DND-41 (cell line): ENCODE results near the gene PDHB.

ENCODE experiments used
- EZH2 ChIP-seq: IDR thresholded peaks from 3 replicates; pipeline ENCODE4 v1.6.1; 2012; ENCODE audit warnings: borderline replicate concordance, low read depth, mild to moderate bottlenecking, moderate library complexity, low read length, inconsistent platforms; ENCODE audit not compliant: severe bottlenecking
- TF ChIP-seq, protein P1 (sequence below): IDR thresholded peaks from 2 replicates; pipeline ENCODE4 v1.5.1; 2012; ENCODE audit warnings: borderline replicate concordance, low read length, moderate library complexity, mild to moderate bottlenecking; ENCODE audit not compliant: poor library complexity, severe bottlenecking; ENCODE audit errors: extremely low read depth

DNA sequence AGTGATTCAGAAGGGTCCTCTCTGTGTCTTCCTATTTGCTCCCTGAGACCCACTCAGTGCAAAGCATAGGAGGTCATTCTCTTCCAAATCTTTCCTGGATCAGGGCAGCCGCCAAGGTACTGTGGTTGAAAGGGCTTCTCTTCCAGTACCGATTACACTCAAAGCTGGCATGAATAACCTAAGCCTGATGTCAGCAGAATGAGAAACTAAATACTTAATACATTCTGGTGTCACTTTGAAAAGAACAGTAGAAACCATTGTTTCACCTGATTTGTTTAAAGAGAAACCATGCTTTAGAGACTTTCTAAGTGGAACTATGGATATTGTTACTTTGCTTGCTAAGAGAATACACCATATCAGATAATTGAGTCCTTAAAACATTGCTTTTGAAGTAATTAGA, 50.2 kb downstream of the PDHB start:
- TF ChIP-seq, protein P1, sequence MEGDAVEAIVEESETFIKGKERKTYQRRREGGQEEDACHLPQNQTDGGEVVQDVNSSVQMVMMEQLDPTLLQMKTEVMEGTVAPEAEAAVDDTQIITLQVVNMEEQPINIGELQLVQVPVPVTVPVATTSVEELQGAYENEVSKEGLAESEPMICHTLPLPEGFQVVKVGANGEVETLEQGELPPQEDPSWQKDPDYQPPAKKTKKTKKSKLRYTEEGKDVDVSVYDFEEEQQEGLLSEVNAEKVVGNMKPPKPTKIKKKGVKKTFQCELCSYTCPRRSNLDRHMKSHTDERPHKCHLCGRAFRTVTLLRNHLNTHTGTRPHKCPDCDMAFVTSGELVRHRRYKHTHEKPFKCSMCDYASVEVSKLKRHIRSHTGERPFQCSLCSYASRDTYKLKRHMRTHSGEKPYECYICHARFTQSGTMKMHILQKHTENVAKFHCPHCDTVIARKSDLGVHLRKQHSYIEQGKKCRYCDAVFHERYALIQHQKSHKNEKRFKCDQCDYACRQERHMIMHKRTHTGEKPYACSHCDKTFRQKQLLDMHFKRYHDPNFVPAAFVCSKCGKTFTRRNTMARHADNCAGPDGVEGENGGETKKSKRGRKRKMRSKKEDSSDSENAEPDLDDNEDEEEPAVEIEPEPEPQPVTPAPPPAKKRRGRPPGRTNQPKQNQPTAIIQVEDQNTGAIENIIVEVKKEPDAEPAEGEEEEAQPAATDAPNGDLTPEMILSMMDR, result no peak
- no peak for TF ChIP-seq EZH2
